Skeletal muscle satellite cell (primary cell): Measurements from ENCODE around the gene CAPZA2.

Experiments used
- H3K27me3 ChIP-seq: 2 replicates; pipeline ENCODE4 v1.7.0; 2013; ENCODE audit warnings: low read length; ENCODE audit not compliant: control insufficient read depth, insufficient read depth
- H3K36me3 ChIP-seq: 2 replicates; pipeline ENCODE4 v1.7.0; 2013; ENCODE audit warnings: mild to moderate bottlenecking, control low read depth, low read length; ENCODE audit not compliant: insufficient read depth
- H3K4me1 ChIP-seq: 2 replicates; pipeline ENCODE4 v1.7.0; 2013; ENCODE audit warnings: low read length; ENCODE audit not compliant: control insufficient read depth, insufficient read depth
- H3K4me2 ChIP-seq: 2 replicates; pipeline ENCODE4 v1.7.0; 2013; ENCODE audit warnings: mild to moderate bottlenecking, low read length
- H3K4me3 ChIP-seq: 2 replicates; pipeline ENCODE4 v1.7.0; 2013; ENCODE audit warnings: low read length
- H3K9ac ChIP-seq: 2 replicates; pipeline ENCODE4 v1.7.0; 2013; ENCODE audit warnings: mild to moderate bottlenecking, low read depth, low read length, moderate library complexity
- H3K9me3 ChIP-seq: replicated peaks from 2 replicates; pipeline ENCODE4 v1.7.0; 2013; ENCODE audit warnings: mild to moderate bottlenecking, control low read depth, low read length

The CAPZA2 gene

DNA sequence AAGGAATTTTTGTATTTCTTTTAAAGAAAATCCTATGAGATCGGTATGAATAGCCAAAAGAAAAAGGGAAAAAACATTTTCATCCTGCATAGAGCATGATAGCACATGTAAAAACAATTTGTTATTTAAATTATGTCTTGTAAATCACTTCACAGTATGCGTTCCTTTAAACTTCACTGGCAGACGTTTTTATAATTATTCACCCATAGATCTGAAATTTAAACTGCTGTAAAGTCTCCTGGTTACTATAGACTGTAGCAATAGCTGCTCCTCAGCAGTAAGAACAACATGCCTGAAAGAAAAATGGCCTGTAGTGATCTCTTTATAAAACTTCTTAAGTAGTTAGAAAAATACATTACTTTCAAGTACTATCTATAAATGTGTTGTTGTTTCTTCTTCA is 26.5 kb downstream of the CAPZA2 start:
- H3K4me2 ChIP-seq: no peak overlapping the region
- peaks cover 29% of the 10 kb centered on the region for H3K36me3 ChIP-seq
- H3K9ac ChIP-seq: no peak overlapping the region
- H3K9me3 ChIP-seq: no peaks in the 10 kb centered on the region
- no peaks in the 10 kb centered on the region for H3K4me1 ChIP-seq
- no peak overlapping the region for H3K4me3 ChIP-seq
- no peaks in the 10 kb centered on the region for H3K27me3 ChIP-seq

DNA sequence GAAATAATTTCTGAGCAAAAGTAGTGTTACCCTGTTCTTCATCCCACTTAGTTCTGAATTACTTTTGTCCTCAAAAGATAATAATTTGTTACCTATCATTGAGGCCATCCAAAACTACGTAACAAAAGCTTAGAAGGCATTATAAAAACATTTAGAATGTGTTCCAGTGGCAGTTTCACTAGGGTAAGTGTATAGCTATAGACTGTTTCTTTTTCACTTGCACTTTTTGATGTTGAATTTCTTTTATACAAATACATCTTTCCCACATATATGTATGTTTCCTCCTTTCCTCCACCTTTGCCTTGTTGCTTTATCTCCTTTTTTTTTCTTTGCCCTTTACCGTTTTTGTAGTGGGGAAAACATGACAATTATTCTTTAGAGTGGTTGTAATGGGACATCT is 33.5 kb downstream of the CAPZA2 start:
- Histone ChIP-seq H3K27me3 (no peaks in the 10 kb centered on the region), H3K4me3 (no peak overlapping the region), H3K9ac (no peak overlapping the region), H3K4me2 (no peak overlapping the region), H3K36me3 (peaks cover 32% of the 10 kb centered on the region), H3K4me1 (no peaks in the 10 kb centered on the region), H3K9me3 (no peaks in the 10 kb centered on the region)

DNA sequence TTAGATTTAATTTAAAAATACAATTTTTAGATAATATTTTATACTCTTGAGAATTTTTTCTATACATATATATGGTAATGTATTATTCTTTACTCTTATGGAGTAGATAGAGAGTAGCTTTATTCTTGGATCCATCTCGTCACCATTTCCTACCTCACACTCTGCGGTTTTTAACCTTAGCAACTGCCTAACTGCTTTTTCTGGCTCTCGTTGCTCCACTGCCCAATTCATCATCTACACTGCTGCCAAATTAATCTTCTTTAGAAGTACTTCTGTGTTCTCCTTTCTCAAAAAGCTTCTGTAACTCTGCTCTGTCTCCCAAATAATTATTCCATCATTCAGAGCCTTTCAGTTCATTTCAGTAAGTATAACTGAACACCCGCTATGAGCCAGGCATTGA is 35.3 kb downstream of the CAPZA2 start:
- Histone ChIP-seq H3K4me2 (no peak overlapping the region), H3K4me3 (no peak overlapping the region), H3K27me3 (no peaks in the 10 kb centered on the region), H3K4me1 (no peaks in the 10 kb centered on the region), H3K36me3 (peaks cover 34% of the 10 kb centered on the region), H3K9ac (no peak overlapping the region), H3K9me3 (no peaks in the 10 kb centered on the region)

DNA sequence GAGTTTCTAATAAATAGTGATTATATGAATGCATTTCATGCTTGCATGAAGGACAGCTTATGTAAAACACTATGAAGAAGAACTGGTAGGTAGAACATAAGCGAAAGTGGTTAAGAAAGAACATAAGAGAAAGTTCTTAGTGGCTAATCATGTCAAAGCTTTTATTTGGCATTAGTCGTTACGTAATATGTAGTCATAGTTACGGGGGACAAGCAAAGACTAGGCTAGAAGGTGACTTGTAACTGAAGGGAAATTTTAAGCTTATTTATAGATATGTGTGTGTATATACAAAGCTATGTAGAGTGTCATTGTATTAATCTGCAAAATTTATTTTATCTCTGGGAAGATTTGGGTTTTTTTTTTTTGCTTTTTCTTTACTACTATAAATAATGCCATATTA is 36.9 kb downstream of the CAPZA2 start:
- Histone ChIP-seq H3K4me3 (no peak overlapping the region), H3K9me3 (no peaks in the 10 kb centered on the region), H3K36me3 (peaks cover 43% of the 10 kb centered on the region), H3K27me3 (no peaks in the 10 kb centered on the region), H3K9ac (no peak overlapping the region), H3K4me1 (no peaks in the 10 kb centered on the region), H3K4me2 (no peak overlapping the region)

DNA sequence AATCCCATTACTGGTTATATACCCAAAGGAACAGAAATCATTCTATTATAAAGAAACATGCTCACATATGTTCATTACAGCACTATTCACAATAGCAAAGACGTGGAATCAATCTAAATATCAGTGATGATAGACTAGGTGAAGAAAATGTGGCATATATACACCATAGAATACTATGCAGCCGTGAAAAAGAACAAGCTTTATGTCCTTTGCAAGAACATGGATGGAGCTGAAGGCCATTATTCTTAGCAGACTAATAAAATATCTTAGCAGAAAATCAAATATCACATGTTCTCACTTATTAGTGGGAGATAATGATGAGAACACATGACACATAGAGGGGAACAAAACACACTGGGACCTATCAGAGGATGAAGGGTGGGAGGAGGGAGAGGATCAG is 38.8 kb downstream of the CAPZA2 start:
- peaks cover 51% of the 10 kb centered on the region for H3K36me3 ChIP-seq
- H3K27me3 ChIP-seq: no peaks in the 10 kb centered on the region
- no peaks in the 10 kb centered on the region for H3K9me3 ChIP-seq
- no peaks in the 10 kb centered on the region for H3K4me1 ChIP-seq
- H3K4me3 ChIP-seq: no peak overlapping the region
- H3K4me2 ChIP-seq: no peak overlapping the region
- H3K9ac ChIP-seq: no peak overlapping the region

DNA sequence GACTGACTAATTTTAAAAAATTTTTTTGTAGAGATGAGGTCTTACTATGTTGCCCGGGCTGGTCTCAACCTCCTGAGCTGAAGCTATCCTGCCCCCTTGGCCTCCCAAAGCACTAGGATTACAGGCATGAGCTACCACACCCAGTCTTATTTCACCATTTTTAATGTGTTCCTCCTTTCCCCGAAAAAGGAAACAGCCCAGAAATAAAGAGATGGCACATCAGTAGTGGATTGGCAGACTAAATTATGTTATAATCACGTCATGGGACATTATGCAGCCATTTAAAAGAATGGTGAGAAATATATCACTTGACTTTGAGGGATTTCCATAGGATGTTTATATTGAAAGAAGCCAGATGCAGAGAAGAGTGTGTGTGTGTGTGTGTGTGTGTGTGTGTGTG is 40.5 kb downstream of the CAPZA2 start:
- no peaks in the 10 kb centered on the region for H3K27me3 ChIP-seq
- peaks cover 67% of the 10 kb centered on the region for H3K36me3 ChIP-seq
- no peaks in the 10 kb centered on the region for H3K4me1 ChIP-seq

DNA sequence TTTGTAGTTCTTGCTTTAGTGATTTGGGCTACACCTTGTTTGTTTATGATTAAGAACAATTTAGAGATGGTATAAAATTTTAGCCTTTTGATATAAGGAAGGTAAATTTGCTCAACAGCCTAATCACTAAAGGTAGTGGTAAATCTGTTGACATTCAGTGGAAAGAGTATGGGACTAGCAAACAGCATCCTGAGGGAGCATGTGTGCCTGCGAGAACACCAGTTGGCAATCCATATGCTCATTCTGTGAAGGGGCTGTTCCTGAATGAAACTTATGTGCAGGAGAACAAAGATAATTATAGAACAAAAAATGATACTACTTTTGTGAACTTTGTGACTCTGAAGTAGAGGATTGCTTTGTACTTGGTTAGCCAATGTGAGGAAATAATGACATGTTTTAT is 44.0 kb downstream of the CAPZA2 start:
- Histone ChIP-seq H3K4me1 (no peaks in the 10 kb centered on the region), H3K4me2 (no peak overlapping the region), H3K36me3 (peaks cover 63% of the 10 kb centered on the region), H3K9ac (no peak overlapping the region), H3K4me3 (no peak overlapping the region), H3K9me3 (no peaks in the 10 kb centered on the region), H3K27me3 (no peaks in the 10 kb centered on the region)

More for the DNA sequence above, 40.5 kb downstream of the CAPZA2 start:
- no peak overlapping the region for H3K4me2 ChIP-seq
- H3K9ac ChIP-seq: no peak overlapping the region
- H3K4me3 ChIP-seq: no peak overlapping the region
- no peaks in the 10 kb centered on the region for H3K9me3 ChIP-seq

DNA sequence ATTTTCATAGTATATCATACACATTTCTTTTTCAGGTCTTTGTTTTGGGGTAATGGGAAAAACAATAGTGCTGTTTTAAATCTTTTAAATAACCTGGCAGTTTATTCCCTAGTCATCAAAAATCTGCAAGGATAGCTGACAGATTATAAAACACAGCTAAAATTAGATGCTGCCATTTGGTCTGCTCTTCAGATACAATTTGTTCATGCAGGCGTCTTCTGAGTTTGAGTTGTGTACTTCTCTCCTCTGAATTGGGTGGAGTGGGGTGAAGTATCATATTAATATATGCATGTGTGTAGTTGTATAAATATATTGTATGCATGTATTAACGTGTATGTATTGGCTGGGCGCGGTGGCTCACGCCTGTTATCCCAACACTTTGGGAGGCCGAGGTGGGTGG is 48.0 kb downstream of the CAPZA2 start:
- Histone ChIP-seq H3K4me3 (no peak overlapping the region), H3K27me3 (no peaks in the 10 kb centered on the region), H3K9ac (no peak overlapping the region), H3K9me3 (no peaks in the 10 kb centered on the region), H3K4me1 (no peaks in the 10 kb centered on the region), H3K4me2 (no peak overlapping the region), H3K36me3 (peaks cover 70% of the 10 kb centered on the region)

DNA sequence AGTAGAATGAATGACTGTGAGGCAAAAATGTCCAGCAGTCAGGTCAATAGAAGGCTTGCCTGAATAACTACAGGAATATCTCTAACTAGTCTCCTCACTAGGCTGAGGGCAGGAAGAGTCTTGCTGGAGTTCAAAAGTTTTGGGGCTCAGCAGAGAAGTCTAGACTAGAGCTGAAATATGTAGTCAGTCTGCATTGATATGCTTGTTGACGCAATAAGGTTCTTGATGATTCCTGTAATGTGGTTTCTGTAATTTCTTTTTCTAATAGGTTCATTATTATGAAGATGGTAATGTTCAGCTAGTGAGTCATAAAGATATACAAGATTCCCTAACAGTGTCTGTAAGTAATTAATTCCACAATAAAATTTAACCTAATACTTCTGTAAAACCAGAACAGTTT is 49.4 kb downstream of the CAPZA2 start:
- no peaks in the 10 kb centered on the region for H3K9me3 ChIP-seq
- H3K4me2 ChIP-seq: no peak overlapping the region
- H3K4me3 ChIP-seq: no peak overlapping the region
- H3K4me1 ChIP-seq: no peaks in the 10 kb centered on the region
- no peak overlapping the region for H3K9ac ChIP-seq
- no peaks in the 10 kb centered on the region for H3K27me3 ChIP-seq
- peaks cover 68% of the 10 kb centered on the region for H3K36me3 ChIP-seq

DNA sequence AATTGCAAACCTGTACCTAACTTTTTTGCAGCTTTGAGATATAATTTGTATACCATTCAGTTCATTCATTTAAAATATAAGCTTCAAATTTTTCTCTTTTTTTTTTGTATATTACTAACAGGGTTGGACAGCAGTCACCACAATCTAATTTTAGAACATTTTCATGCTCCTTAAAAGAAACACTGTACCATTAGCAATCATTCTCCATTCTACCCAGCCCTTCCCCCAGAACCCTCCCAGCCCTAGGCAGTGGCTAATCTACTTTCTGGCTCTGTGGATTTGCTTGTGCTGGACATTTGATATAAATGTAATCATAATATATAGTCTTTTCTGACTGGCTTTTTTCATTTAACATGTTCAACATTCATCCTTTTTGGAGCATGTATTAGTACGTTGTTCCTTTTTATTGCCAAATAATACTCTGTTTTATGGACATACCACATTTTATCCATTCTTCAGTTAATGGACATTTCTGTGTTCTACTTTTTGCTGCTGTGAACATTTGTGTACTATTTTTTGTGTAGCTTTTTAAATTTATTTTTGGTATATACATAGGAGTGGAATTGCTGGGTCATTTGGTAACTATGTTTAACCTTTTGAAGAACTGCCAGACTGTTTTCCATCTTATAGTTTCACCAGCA is 50.0 kb downstream of the CAPZA2 start:
- H3K4me3 ChIP-seq: no peak overlapping the region
- no peak overlapping the region for H3K4me2 ChIP-seq
- H3K4me1 ChIP-seq: no peaks in the 10 kb centered on the region
- H3K9me3 ChIP-seq: no peaks in the 10 kb centered on the region
- peaks cover 65% of the 10 kb centered on the region for H3K36me3 ChIP-seq
- H3K27me3 ChIP-seq: no peaks in the 10 kb centered on the region
- no peak overlapping the region for H3K9ac ChIP-seq

DNA sequence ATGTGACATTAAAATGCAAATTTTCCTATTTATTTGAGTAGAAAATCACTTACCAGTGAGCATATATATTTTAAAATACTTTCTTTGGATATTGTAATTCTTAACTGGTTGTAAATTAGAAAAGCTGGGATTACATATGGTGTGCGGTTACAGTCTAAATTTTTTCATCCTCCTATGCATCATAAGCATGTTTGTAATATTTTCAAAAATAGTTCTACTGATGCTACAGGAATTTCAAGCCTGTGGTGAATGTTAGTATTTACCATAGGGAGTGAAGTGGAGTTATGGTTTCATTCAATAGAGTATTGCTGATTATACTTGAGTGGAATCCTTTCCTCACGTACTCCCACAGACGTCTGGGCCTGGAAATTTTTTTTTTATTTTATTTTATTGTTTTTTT is 56.3 kb downstream of the CAPZA2 start:
- Histone ChIP-seq H3K4me2 (no peak overlapping the region), H3K4me1 (no peaks in the 10 kb centered on the region), H3K4me3 (no peak overlapping the region), H3K36me3 (peaks cover 50% of the 10 kb centered on the region), H3K9ac (no peak overlapping the region), H3K9me3 (no peaks in the 10 kb centered on the region), H3K27me3 (no peaks in the 10 kb centered on the region)

DNA sequence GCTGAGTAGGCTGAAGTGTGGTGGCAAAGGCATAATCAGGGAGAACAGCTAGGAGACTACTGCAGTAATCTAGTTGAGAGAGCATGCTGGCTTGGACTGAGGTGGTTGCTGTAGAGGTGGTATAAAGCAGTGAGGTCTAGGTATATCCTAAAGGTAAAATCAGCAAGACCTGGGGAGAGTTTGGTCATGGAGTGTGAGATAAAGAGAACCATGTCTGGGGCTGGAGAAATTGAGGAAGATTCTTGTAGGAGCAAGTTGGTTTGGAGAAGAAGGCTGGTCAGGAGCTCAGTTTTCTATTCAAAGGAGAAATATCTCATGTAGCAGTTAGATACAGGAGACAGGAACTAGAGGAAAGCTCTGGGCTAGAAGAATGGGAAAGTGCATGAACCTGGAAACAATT is 58.0 kb downstream of the CAPZA2 start:
- H3K9ac ChIP-seq: no peak overlapping the region
- no peaks in the 10 kb centered on the region for H3K9me3 ChIP-seq
- H3K36me3 ChIP-seq: peaks cover 41% of the 10 kb centered on the region
- H3K4me1 ChIP-seq: no peaks in the 10 kb centered on the region
- H3K4me3 ChIP-seq: no peak overlapping the region
- no peak overlapping the region for H3K4me2 ChIP-seq
- no peaks in the 10 kb centered on the region for H3K27me3 ChIP-seq
